Right lobe of liver (tissue), 6 donors: ENCODE results near the gene NRXN3. TPM values are rescaled to one million over a fixed set of nuclear protein-coding genes. Genes with fewer than 3 reads are reported as not detected.
A peak's percentile ranks its signal among the peaks of the same experiment; 100 is the strongest.

ENCODE experiments used
- ATAC-seq, 4 donors: fragments of 200-7000 bp; cut with Tn5 transposase; one replicate each; pipeline ENCODE4 v1.9.1; 2020; ENCODE audit warnings: mild to moderate bottlenecking in 4 of 4, moderate library complexity in 4 of 4
- DNase-seq, 3 donors: peaks; one replicate each; pipeline ENCODE4 v3.0.0-alpha.2; 2020
- H3K27ac ChIP-seq, 3 donors: fragments of 200-600 bp; one replicate each; pipeline ENCODE4 v1.8.0; 2022
- H3K27me3 ChIP-seq, 2 donors: fragments of 200-600 bp; one replicate each; pipeline ENCODE4 v1.8.0; 2022
- H3K36me3 ChIP-seq, 4 donors: fragments of 200-600 bp; sonication (generic) in 1 of 4; one replicate each; pipeline versions ENCODE4 v1.5.1 to v1.8.0; 2017 to 2022; ENCODE audit warnings: control low read depth in 1 of 4
- H3K4me1 ChIP-seq, 4 donors: fragments of 200-600 bp; sonication (generic) in 1 of 4; one replicate each; pipeline versions ENCODE4 v1.5.1 to v1.8.0; 2017 to 2022; ENCODE audit warnings: control low read depth in 1 of 4
- H3K4me3 ChIP-seq, 3 donors: fragments of 200-600 bp; one replicate each; pipeline ENCODE4 v1.8.0; 2022
- H3K9me3 ChIP-seq, 4 donors: fragments of 200-600 bp; sonication (generic) in 1 of 4; one replicate each; pipeline versions ENCODE4 v1.5.1 to v1.8.0; 2017 to 2022; ENCODE audit warnings: control low read depth in 1 of 4
- CTCF ChIP-seq, 4 donors: fragments of 200-600 bp in 3 of 4; fragments of 450-650 bp in 1 of 4; IDR thresholded peaks; one replicate each; pipeline versions ENCODE4 v1.5.1 to v1.8.0; 2016 to 2022; ENCODE audit warnings: antibody characterized with exemption in 4 of 4, mild to moderate bottlenecking in 2 of 4
- POLR2A ChIP-seq: fragments of 450-650 bp; IDR thresholded peaks from one replicate; pipeline ENCODE4 v1.6.1; 2017; ENCODE audit warnings: antibody characterized with exemption, mild to moderate bottlenecking
- WGBS: methylation state at CpG from one replicate; pipeline ENCODE4 v1.1.6; 2018; ENCODE audit warnings: low coverage, low lambda C conversion rate; ENCODE audit not compliant: insufficient coverage; ENCODE audit errors: missing lambda C conversion rate; 5-methylcytosine and 5-hydroxymethylcytosine counted together
- intact Hi-C, 2 donors: fragments of 100-400 bp; cut with DNase I; formaldehyde crosslinking; loops; one replicate each; pipeline versions ENCODE4 v1.11.2 to v1.14.1; 2022
- total RNA-seq, 6 experiments: library from RNA; depleted of rRNA in 2 of 6; stranded (reverse); fragments of >200 nt in 2 of 6; fragmentation: NEBNext Ultra II Directional in 3 of 6; extraction: Animal tissue kit (Norgen Biotek cat#: 25700) in 3 of 6; gene quantifications; one replicate each; pipeline versions ENCODE4 v1.1.0 to v1.2.4, GENCODE V29; 2016 to 2023
- donor health status: DM: no; HTN: yes; CAD: no.
- donor health status: DM: no; HTN: no; CAD: no.
- donor health status: DM: no; HTN: no; CAD: no.
- donor health status: DM: no; HTN: yes; CAD: no.
- donor health status: DM: no; HTN: yes; CAD: no.

The NRXN3 gene
- total RNA-seq, 6 experiments from 2014 or later = 0.06 to 0.51 (median 0.23) TPM; not detected in 1

GRCh38 chr14:78933948-78934524 is 763.9 kb downstream of the NRXN3 start:
- WGBS = 14% methylated on average over 4 of the region's 4 CpGs
- no peaks in the 10 kb centered on the region for H3K27me3 ChIP-seq
- H3K9me3 ChIP-seq = no peaks in the 10 kb centered on the region
- no peaks in the 10 kb centered on the region for H3K4me1 ChIP-seq
- intact Hi-C loops = no loop called here
- ATAC-seq = peak in 2 of 4 donors; percentile 42 to 43
- no peaks in the 10 kb centered on the region for H3K36me3 ChIP-seq
- no peak for DNase-seq
- H3K27ac ChIP-seq = no peak overlapping the region
- TF ChIP-seq CTCF (IDR thresholded peaks at IDR 0.05) (peak in 3 of 4 donors; percentile 43 to 45 (median 43)), POLR2A (no peak)
- H3K4me3 ChIP-seq = no peak overlapping the region

GRCh38 chr14:78946949-78947348 is 776.8 kb downstream of the NRXN3 start:
- intact Hi-C loops = no loop called here
- Histone ChIP-seq H3K4me1 (no peaks in the 10 kb centered on the region), H3K27ac (no peak overlapping the region), H3K27me3 (no peaks in the 10 kb centered on the region), H3K9me3 (no peaks in the 10 kb centered on the region), H3K36me3 (no peaks in the 10 kb centered on the region), H3K4me3 (no peak overlapping the region)
- DNase-seq (no peak), ATAC-seq (no peak)
- 81% methylated on average over 1 of the region's 1 CpG for WGBS
- TF ChIP-seq CTCF (IDR thresholded peaks at IDR 0.05) = no peak
- no peak for TF ChIP-seq POLR2A

GRCh38 chr14:78947681-78948080 is 777.5 kb downstream of the NRXN3 start:
- no peak overlapping the region for H3K4me3 ChIP-seq
- TF ChIP-seq CTCF (IDR thresholded peaks at IDR 0.05) (no peak), POLR2A (no peak)
- no peaks in the 10 kb centered on the region for H3K27me3 ChIP-seq
- no peaks in the 10 kb centered on the region for H3K4me1 ChIP-seq
- DNase-seq (no peak), ATAC-seq (no peak)
- H3K27ac ChIP-seq = no peak overlapping the region
- no peaks in the 10 kb centered on the region for H3K9me3 ChIP-seq
- WGBS = 79% methylated on average over 2 of the region's 2 CpGs
- no peaks in the 10 kb centered on the region for H3K36me3 ChIP-seq
- intact Hi-C loops = no loop called here

GRCh38 chr14:78950649-78951048 is 780.5 kb downstream of the NRXN3 start:
- peak in 2 of 4 donors; percentile 27 to 61 for ATAC-seq
- H3K9me3 ChIP-seq = no peaks in the 10 kb centered on the region

More at GRCh38 chr14:78950649-78951048, 780.5 kb downstream of the NRXN3 start:
- no peak overlapping the region for H3K4me3 ChIP-seq
- TF ChIP-seq POLR2A (no peak), CTCF (IDR thresholded peaks at IDR 0.05) (no peak)
- no peaks in the 10 kb centered on the region for H3K4me1 ChIP-seq
- no peaks in the 10 kb centered on the region for H3K27me3 ChIP-seq
- intact Hi-C loops = no loop called here
- 0% methylated on average over 3 of the region's 3 CpGs for WGBS
- no peak for DNase-seq
- no peak overlapping the region for H3K27ac ChIP-seq
- no peaks in the 10 kb centered on the region for H3K36me3 ChIP-seq
